Esophagus muscularis mucosa (tissue), 2 donors: Measurements from ENCODE around the gene DPP9.

ENCODE experiments used
- POLR2A ChIP-seq: fragments of 450-650 bp; IDR thresholded peaks from one replicate; pipeline ENCODE4 v1.6.1; 2017; ENCODE audit warnings: antibody characterized with exemption, moderate library complexity, mild to moderate bottlenecking, low read depth
- POLR2AphosphoS5 ChIP-seq, 2 donors: sonication (generic); formaldehyde crosslinking; IDR thresholded peaks; one replicate each; pipeline ENCODE4 v1.6.1; 2017; ENCODE audit warnings: antibody characterized with exemption in 2 of 2

GRCh38 chr19:4684312-4685095, 39.1 kb downstream of the DPP9 start:
- TF ChIP-seq POLR2AphosphoS5 (IDR thresholded peaks at IDR 0.05) (no peak), POLR2A (no peak)
